ENCODE results near the gene FICD. TPM values are rescaled to one million over a fixed set of nuclear protein-coding genes. Genes with fewer than 3 reads are reported as not detected.

The FICD gene
- total and polyA plus RNA-seq, 3 experiments from 2014 or later = 5.2 to 5.9 (median 5.8) TPM

DNA sequence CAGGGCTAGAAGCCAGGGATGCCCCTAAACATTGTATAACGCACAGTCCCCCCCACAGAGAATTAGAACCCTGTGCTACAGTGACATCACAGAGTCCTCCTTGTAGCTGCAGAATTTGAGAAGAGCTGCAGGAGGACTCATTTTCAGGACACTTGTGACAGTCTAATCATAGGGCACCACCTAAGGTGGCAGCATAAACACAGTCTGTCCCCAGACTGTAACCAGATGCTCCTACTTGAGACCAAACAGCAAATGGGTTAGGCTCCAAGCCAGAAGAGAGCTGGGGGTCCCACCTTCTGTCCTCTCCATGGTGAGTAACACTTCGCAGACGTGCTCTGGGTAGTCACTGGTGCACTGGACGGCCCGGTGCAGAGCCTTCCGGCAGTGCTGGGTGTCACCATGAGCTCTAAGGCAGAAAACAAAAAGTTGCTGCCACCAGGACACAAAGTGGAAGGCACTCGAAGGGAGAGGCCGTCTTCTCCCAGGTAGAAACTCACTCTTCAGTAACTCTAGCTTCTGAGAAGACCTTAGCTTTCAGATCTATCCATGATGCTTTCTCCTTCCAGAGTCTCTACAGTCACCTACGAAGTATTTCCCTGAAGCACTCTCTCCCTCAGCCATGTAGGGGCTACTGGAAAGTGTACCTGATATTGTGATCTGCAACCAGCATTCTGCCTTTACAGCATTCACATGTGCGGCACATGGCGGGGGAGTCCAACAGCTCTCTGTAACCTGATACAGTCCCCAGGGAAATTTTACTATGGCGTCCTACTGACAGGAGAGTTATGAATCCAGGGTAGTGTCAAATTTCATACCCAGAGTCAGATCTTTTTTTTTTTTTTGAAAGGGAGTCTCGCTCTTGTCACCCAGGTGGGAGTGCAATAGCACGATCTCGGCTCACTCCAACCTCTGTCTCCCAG, 17.1 kb downstream of the FICD start:
- peaks cover 73% of the 10 kb centered on the region for H3K36me3 ChIP-seq (ENCODE audit: insufficient read depth, low read length)
- no peaks in the 10 kb centered on the region for H3K27me3 ChIP-seq (ENCODE audit: insufficient read depth, low read length, poor library complexity, severe bottlenecking)
- H3K27me3 Mint-ChIP-seq = peaks cover 0 to 2% of the 10 kb centered on the region in 2 donors
- no peaks in the 10 kb centered on the region for H3K4me1 ChIP-seq (ENCODE audit: insufficient read depth, low read length)
- peaks cover 5 to 96% (median 33%) of the 10 kb centered on the region in 3 donors for H3K36me3 Mint-ChIP-seq
- H3K4me3 ChIP-seq (ENCODE audit: low read length) = no peak overlapping the region
- H3K9me3 Mint-ChIP-seq = no peaks in the 10 kb centered on the region
- ChIA-PET POLR2A (interaction anchor here (0.8 kb wide), 1 partner anchor 17 kb away, joined by 4 read pairs; no protein-coding TSS in a partner anchor), CTCF (interaction anchor here (0.9 to 1.4 kb wide), 2 partner anchors 9 to 13 kb away, joined by 3 read pairs; no protein-coding TSS in a partner anchor)
- peak overlapping the region in 2 of 8 donors; percentile 17 to 71 for H3K27ac Mint-ChIP-seq
- no peak overlapping the region for H3K4me3 Mint-ChIP-seq
- H3K4me1 Mint-ChIP-seq = peaks cover 3 to 8% (median 3%) of the 10 kb centered on the region in 3 donors
- no peak overlapping the region for H3K27ac ChIP-seq (ENCODE audit: low read depth, low read length)
- no peak for DNase-seq
- no peaks in the 10 kb centered on the region for H3K9me3 ChIP-seq (ENCODE audit: low read length)

DNA sequence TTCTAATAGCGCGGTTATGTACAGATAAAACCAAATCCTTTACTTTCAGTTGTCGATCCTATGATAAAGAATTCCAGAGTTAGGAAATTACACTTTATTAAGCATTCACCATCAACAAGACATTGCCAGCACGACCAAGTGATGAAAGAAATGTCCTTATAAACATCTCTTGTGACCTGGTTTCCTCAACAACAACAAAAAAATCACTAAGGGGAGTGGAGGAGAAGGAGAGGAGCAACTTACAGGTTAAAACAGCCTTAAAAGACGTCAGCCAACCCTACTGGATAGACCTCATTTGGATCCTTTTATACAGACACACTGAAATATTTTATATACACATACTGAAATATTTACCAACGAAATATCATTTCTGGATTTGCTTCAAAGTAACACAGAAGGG, 23.1 kb downstream of the FICD start:
- Mint-ChIP-seq H3K27ac (peak overlapping the region in 1 of 8 donors; percentile 68), H3K4me1 (peaks cover 21 to 26% (median 23%) of the 10 kb centered on the region in 3 donors), H3K27me3 (no peaks in the 10 kb centered on the region), H3K9me3 (no peaks in the 10 kb centered on the region), H3K4me3 (no peak overlapping the region), H3K36me3 (peaks cover 10 to 87% (median 24%) of the 10 kb centered on the region in 3 donors)
- no peaks in the 10 kb centered on the region for H3K27me3 ChIP-seq (ENCODE audit: insufficient read depth, low read length, poor library complexity, severe bottlenecking)
- H3K4me1 ChIP-seq (ENCODE audit: insufficient read depth, low read length) = no peaks in the 10 kb centered on the region
- DNase-seq = no peak
- H3K36me3 ChIP-seq (ENCODE audit: insufficient read depth, low read length) = peaks cover 67% of the 10 kb centered on the region
- H3K9me3 ChIP-seq (ENCODE audit: low read length) = no peaks in the 10 kb centered on the region
- H3K4me3 ChIP-seq (ENCODE audit: low read length) = no peak overlapping the region
- ChIA-PET CTCF (interaction anchor here (1.3 to 1.8 kb wide), 2 partner anchors 11 to 26 kb away, joined by 3 to 5 read pairs; no protein-coding TSS in a partner anchor), POLR2A (no interaction called here)
- no peak overlapping the region for H3K27ac ChIP-seq (ENCODE audit: low read depth, low read length)

DNA sequence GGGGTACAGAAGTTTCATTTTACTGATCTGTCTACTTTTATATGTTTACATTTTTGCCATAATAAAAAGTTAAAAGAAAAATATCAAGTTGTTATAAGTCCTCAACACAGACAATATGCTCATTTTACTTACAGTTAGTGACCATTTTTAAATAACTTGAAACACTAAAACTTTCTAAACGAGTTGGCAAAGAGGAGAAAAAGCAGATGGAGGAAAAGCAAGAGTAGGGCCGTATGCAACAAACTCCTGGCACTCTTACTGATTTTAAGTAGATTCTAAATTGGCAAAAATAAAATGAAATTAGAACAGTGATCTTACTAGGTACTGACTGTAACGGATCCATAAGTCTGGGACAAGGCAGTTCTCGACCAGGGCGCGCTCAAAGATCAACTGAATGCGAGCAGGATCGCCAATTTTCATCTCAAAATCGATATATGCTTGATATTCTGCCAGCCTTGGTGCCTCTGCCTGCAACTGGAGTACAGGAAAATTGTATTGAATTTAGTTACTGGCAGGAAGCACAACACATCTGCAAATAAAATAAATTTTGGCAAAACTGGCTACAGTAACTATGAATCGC, 23.6 kb downstream of the FICD start:
- Histone ChIP-seq H3K27me3 (ENCODE audit: insufficient read depth, low read length, poor library complexity, severe bottlenecking) (no peaks in the 10 kb centered on the region), H3K36me3 (ENCODE audit: insufficient read depth, low read length) (peaks cover 72% of the 10 kb centered on the region), H3K4me3 (ENCODE audit: low read length) (no peak overlapping the region), H3K9me3 (ENCODE audit: low read length) (no peaks in the 10 kb centered on the region), H3K27ac (ENCODE audit: low read depth, low read length) (no peak overlapping the region), H3K4me1 (ENCODE audit: insufficient read depth, low read length) (no peaks in the 10 kb centered on the region)
- CTCF ChIA-PET = interaction anchor here (1.3 kb wide), 1 partner anchor 12 kb away, joined by 3 read pairs; no protein-coding TSS in a partner anchor
- H3K27me3 Mint-ChIP-seq = no peaks in the 10 kb centered on the region
- no peak overlapping the region for H3K4me3 Mint-ChIP-seq
- no peak overlapping the region for H3K27ac Mint-ChIP-seq
- POLR2A ChIA-PET = no interaction called here
- H3K36me3 Mint-ChIP-seq = peaks cover 12 to 87% (median 24%) of the 10 kb centered on the region in 3 donors
- H3K4me1 Mint-ChIP-seq = peaks cover 22 to 29% (median 27%) of the 10 kb centered on the region in 3 donors
- no peaks in the 10 kb centered on the region for H3K9me3 Mint-ChIP-seq
- no peak for DNase-seq

DNA sequence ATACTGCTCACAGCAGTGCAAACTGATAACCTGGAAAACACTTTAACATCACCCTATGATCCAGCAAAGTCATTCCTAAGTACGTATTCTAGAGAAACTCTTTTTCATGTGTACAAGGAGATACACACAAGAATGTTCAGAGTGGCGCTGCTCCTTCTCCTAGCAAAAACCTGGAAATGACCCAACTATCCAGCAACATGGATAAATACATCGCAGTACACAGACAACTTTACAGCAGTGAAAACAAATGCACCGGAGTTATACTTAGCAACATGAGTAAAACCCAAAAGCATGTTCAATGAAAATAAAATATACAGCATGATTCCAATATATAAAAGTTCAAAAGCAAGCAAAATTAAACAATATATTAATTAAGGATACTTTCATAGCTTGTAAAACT, 27.2 kb downstream of the FICD start:
- Histone ChIP-seq H3K9me3 (ENCODE audit: low read length) (no peaks in the 10 kb centered on the region), H3K4me1 (ENCODE audit: insufficient read depth, low read length) (no peaks in the 10 kb centered on the region), H3K4me3 (ENCODE audit: low read length) (no peak overlapping the region), H3K36me3 (ENCODE audit: insufficient read depth, low read length) (peaks cover 69% of the 10 kb centered on the region), H3K27me3 (ENCODE audit: insufficient read depth, low read length, poor library complexity, severe bottlenecking) (no peaks in the 10 kb centered on the region), H3K27ac (ENCODE audit: low read depth, low read length) (no peak overlapping the region)
- Mint-ChIP-seq H3K27me3 (no peaks in the 10 kb centered on the region), H3K36me3 (peaks cover 10 to 85% (median 13%) of the 10 kb centered on the region in 3 donors), H3K27ac (peak overlapping the region in 2 of 8 donors; percentile 18 to 38), H3K9me3 (no peaks in the 10 kb centered on the region), H3K4me3 (no peak overlapping the region), H3K4me1 (peaks cover 29 to 38% (median 36%) of the 10 kb centered on the region in 3 donors)
- no peak for DNase-seq
- ChIA-PET CTCF (no interaction called here), POLR2A (no interaction called here)

DNA sequence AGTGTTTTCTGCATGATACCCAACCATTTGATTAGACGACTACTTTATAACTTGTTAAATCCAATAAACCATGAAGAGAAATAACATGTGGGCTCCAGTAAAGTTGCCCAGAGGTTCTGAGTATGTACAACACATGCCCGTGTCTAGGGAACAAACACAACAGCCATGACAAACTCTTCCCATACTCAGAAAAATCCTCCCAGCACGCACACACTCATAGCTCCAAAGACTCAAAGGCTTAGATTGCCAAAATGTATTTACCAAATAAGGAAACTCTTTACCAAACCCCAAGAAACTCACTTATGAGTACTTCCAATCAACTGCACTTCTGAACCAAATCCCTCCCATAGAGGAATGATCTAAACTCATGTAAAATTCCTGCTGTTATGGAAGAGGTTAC, 28.6 kb downstream of the FICD start:
- no peaks in the 10 kb centered on the region for H3K4me1 ChIP-seq (ENCODE audit: insufficient read depth, low read length)
- POLR2A ChIA-PET = no interaction called here
- no peak for DNase-seq
- no peak overlapping the region for H3K4me3 Mint-ChIP-seq
- CTCF ChIA-PET = no interaction called here
- H3K27me3 ChIP-seq (ENCODE audit: insufficient read depth, low read length, poor library complexity, severe bottlenecking) = no peaks in the 10 kb centered on the region
- peak overlapping the region in 1 of 8 donors; percentile 56 for H3K27ac Mint-ChIP-seq
- H3K4me1 Mint-ChIP-seq = peaks cover 31 to 42% (median 33%) of the 10 kb centered on the region in 3 donors
- H3K9me3 ChIP-seq (ENCODE audit: low read length) = no peaks in the 10 kb centered on the region
- H3K4me3 ChIP-seq (ENCODE audit: low read length) = no peak overlapping the region
- H3K27ac ChIP-seq (ENCODE audit: low read depth, low read length) = no peak overlapping the region
- H3K27me3 Mint-ChIP-seq = peaks cover 0 to 2% of the 10 kb centered on the region in 2 donors
- H3K36me3 ChIP-seq (ENCODE audit: insufficient read depth, low read length) = peaks cover 68% of the 10 kb centered on the region
- H3K9me3 Mint-ChIP-seq = no peaks in the 10 kb centered on the region
- peaks cover 14 to 83% (median 15%) of the 10 kb centered on the region in 3 donors for H3K36me3 Mint-ChIP-seq

DNA sequence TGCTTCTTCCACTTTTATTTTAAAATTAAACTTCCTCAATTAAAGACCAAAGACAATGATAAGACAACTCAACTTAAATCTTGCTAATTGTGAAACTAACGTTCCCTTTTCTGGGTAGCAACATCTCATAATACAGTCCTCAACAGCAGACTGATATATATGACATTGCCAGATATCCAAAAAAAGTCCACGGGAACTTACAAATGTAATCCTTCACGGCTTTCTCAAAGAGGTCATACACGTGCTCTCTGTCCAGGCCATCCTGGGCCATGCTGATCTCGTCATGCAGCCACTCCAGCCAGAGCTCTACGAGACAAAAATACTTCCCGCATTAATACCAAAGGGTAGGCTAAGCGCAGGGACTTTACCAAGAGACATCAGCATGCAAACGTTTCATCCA, 32.6 kb downstream of the FICD start:
- ChIA-PET POLR2A (no interaction called here), CTCF (no interaction called here)
- Mint-ChIP-seq H3K36me3 (peaks cover 14 to 67% (median 15%) of the 10 kb centered on the region in 3 donors), H3K4me3 (no peak overlapping the region), H3K27ac (peak overlapping the region in 2 of 8 donors; percentile 7 to 15), H3K4me1 (peaks cover 41 to 56% (median 47%) of the 10 kb centered on the region in 3 donors), H3K9me3 (no peaks in the 10 kb centered on the region), H3K27me3 (peaks cover 0 to 2% of the 10 kb centered on the region in 2 donors)
- peaks cover 57% of the 10 kb centered on the region for H3K36me3 ChIP-seq (ENCODE audit: insufficient read depth, low read length)
- no peaks in the 10 kb centered on the region for H3K9me3 ChIP-seq (ENCODE audit: low read length)
- H3K4me3 ChIP-seq (ENCODE audit: low read length) = no peak overlapping the region
- H3K27me3 ChIP-seq (ENCODE audit: insufficient read depth, low read length, poor library complexity, severe bottlenecking) = no peaks in the 10 kb centered on the region
- H3K4me1 ChIP-seq (ENCODE audit: insufficient read depth, low read length) = peaks cover 18% of the 10 kb centered on the region
- H3K27ac ChIP-seq (ENCODE audit: low read depth, low read length) = no peak overlapping the region
- DNase-seq = no peak

DNA sequence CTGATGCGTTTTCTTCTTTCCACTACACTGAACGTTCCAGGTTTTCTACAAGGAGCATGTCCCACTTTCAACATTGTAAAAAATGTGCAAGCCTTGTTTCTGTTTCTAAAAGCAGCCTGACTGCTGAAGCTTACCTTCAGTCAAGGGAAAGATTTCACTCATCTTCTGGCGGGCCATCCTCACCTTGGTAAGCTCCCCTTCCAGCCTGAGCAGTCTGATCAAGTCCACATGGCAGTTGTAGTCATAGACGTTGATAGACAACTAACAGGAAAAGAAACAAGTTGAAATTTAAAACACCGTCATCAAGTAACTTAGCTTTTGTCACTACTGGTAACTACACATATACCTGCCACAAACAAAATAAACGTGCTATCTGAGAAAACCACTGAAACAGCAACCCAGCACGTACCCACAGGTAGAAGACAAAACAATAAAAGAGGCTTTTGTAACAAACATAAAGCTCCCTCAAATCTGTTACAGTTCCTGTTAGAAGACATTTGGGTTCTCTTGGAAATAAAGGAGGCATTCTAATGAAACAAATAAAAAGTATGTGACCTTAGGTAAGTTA, 34.0 kb downstream of the FICD start:
- no peaks in the 10 kb centered on the region for H3K9me3 Mint-ChIP-seq
- H3K27ac Mint-ChIP-seq = peak overlapping the region in 3 of 8 donors; percentile 10 to 62 (median 29)
- no peak overlapping the region for H3K4me3 Mint-ChIP-seq
- Histone ChIP-seq H3K27me3 (ENCODE audit: insufficient read depth, low read length, poor library complexity, severe bottlenecking) (no peaks in the 10 kb centered on the region), H3K27ac (ENCODE audit: low read depth, low read length) (no peak overlapping the region), H3K9me3 (ENCODE audit: low read length) (no peaks in the 10 kb centered on the region), H3K36me3 (ENCODE audit: insufficient read depth, low read length) (peaks cover 43% of the 10 kb centered on the region), H3K4me1 (ENCODE audit: insufficient read depth, low read length) (peaks cover 28% of the 10 kb centered on the region), H3K4me3 (ENCODE audit: low read length) (no peak overlapping the region)
- CTCF ChIA-PET = interaction anchor here (1.7 to 2.3 kb wide), 2 partner anchors 69 to 115 kb away, joined by 6 to 8 read pairs; no protein-coding TSS in a partner anchor
- POLR2A ChIA-PET = interaction anchor here (0.8 to 1.1 kb wide), 2 partner anchors 12 to 13 kb away, joined by 3 to 10 read pairs; partner anchors contain the start of genes ISCU and SART3
- H3K36me3 Mint-ChIP-seq = peaks cover 9 to 57% (median 14%) of the 10 kb centered on the region in 3 donors
- H3K27me3 Mint-ChIP-seq = peaks cover 0 to 2% of the 10 kb centered on the region in 2 donors
- no peak for DNase-seq
- peaks cover 51 to 56% (median 56%) of the 10 kb centered on the region in 3 donors for H3K4me1 Mint-ChIP-seq
